Stimulated activated CD8-positive, alpha-beta memory T cell treated with anti-CD3 and anti-CD28 coated beads, Interleukin-2, amount 100 ng/mL, for 1 hour (primary cell): Measurements from ENCODE around the gene CATSPER1.

ENCODE experiments used
- DNase-seq, 2 donors: peaks; one replicate each; pipeline ENCODE4 v3.0.0-alpha.2; 2020; ENCODE audit warnings: low read depth in 2 of 2

Gene CATSPER1

DNA sequence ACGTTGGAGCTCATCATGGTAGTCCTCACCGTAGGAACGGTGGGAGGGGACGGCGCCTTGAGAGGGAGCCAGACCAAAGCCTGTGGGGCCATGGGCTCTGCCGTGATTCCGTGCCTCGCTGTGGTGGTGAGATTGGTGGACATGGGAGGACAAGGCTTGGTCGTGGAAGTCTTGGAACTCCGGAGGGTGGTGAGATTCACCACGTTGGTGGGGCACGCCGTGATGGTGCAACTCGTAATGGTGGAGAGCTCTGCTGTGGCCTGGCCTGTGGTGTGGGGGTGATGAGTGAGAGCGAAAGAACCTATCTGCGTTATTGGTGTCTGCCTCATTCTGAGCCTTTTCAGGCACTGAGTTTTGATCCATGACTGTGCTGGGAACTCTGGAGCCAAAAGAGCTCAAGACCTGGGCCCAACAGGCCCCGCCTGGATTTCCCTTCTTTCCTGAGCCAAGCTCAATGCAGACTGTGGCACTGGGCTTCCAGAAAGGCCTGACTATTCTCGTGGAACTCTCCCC lies at the start of gene CATSPER1:
Gene CATSPER1, minus strand, starts transcription at position 463 of the 513 bp plus-strand sequence. Its CDS starts 100 bp downstream, at position 363.
- no peak for DNase-seq

DNA sequence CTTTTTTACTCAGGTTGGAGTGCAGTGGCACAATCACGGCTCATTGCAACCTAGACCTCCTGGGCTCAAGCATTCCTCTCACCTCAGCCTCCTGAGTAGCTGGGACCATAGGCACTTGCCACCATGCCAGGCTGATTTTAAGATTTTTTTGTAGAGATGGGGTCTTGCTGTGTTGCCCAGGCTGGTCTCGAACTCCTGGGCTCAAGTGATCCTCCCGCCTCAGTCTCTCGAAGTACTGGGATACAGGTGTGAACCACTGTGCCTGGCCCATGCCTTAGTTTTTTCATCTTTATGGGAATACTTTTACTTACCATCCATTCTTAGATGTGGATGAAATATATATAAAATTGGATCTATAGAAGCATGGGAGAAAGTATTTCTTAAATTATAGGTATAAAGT lies 49.0 kb upstream of the CATSPER1 start:
- DNase-seq = no peak

DNA sequence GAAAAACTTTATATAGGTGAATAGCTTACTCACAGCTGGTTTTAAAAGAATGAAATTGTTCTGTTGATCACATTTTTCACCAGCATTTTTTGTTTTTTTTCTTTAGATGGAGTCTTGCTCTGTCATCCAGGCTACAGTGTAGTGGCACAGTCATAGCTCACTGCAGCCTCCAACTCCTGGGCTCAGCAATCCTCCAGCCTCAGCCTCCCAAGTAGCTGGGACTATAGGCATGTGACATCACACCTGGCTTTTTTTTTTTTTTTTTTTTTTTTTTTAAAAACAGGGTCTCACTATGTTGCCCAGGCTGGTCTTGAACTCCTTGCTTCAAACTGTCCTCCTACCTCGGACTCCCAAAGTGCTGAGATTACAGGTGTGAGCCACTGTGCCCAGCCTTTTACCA lies 47.4 kb upstream of the CATSPER1 start:
- DNase-seq = no peak

GRCh38 chr11:66072518-66072917 lies 46.2 kb upstream of the CATSPER1 start:
- DNase-seq = no peak

- DNase-seq = no peak
These were observed 45.8 kb upstream of the CATSPER1 start for GRCh38 chr11:66072081-66072480.

DNA sequence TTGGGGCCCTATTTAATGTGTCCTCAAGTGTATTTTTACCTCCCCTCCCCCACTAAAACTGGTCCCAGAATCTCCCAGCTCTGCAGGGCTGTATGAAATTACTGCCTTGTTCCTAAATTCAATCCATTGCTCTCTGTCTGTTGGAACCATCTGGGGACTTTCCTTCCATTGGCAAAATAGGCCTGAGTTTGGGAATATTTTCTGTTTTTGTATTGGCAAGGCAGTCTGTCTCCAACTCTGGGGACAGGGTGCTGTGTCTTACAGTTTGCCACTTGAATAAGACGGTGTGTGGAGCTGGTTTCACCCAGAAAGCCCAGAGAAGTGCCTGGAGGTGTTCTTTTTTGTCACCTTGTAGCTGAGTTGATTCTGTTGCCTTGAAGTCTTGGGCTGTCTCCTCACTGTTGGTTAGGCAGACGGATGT lies 45.1 kb upstream of the CATSPER1 start:
- DNase-seq = no peak

DNA sequence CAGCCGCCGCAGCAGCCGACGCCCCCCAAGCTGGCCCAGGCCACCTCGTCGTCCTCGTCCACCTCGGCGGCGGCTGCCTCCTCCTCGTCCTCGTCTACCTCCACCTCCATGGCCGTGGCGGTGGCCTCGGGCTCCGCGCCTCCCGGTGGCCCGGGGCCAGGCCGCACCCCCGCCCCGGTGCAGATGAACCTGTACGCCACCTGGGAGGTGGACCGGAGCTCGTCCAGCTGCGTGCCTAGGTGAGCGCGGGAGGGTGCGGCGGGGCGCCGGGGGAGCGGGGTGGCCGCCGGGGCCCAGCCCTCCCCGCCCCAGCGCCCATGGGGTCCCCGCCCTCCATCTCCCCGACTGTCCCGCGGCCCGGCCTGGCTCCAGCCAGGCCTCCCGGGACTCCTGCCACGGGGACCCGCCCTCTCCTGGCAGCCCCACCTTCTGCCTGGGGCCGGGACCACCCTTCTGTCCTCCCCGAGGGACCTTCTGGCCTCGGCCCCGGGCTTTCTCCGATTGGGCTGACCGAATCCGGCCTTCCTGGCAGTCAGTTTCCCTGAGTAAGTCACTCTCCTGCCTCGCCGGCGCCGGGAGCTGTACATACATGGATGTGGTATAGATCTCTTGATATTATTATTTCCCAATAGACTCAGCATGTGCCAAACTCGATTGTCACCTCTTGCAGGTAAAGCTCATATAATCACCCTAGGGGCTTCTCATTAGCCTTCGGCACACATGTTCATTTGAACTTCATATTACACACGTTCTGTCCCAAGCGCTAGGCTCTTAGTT lies 44.5 kb upstream of the CATSPER1 start:
- DNase-seq = no peak

- DNase-seq = peak; percentile 59
These were observed 43.7 kb upstream of the CATSPER1 start, which contains the start of gene PACS1 for GRCh38 chr11:66069715-66070603. TSS of gene PACS1 (plus strand) at chr11:66070272. CDS start at chr11:66070487, 215 bp downstream.

DNA sequence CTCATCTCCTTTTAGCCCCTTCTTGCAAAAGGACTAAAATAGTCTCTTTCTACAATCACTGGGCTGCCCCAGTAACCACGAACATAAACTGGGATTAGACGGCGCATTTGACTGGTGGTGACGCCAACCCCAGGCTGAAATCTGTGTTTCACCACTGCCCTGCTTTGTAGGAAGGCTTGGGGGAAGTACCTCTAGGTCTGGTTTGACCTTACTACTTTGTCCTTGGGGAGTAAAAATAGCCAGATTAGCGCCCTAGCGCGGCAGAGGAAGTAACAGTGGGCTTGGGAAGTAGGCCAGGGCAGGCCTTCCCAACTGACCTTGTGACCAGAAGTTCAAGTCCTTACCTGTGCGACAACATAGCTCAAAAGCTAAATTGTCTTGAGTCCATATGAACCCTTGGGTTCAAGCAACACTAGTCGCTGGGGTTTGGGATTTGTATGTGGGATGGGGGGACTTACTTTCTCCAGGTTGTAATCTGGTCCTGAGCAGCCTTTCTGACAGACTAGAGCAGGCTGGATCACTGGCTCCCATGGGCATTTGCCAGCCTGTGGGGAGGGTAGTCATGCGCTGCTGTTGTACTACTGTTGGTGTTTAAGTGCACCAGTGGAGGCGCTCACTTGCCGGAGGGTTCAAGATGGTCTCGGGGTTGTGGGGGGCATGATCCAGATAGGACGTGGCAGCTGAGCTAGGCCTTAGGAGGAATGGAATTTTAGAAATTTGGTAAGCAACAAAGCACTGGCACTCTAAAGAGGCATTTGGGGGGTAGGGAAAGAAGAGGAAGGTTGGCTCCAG lies 42.8 kb upstream of the CATSPER1 start:
- DNase-seq = no peak

GRCh38 chr11:66068154-66068821 lies 42.0 kb upstream of the CATSPER1 start:
- DNase-seq = peak; percentile 53 to 64

- no peak for DNase-seq
These were observed 41.4 kb upstream of the CATSPER1 start for GRCh38 chr11:66067640-66068039.

DNA sequence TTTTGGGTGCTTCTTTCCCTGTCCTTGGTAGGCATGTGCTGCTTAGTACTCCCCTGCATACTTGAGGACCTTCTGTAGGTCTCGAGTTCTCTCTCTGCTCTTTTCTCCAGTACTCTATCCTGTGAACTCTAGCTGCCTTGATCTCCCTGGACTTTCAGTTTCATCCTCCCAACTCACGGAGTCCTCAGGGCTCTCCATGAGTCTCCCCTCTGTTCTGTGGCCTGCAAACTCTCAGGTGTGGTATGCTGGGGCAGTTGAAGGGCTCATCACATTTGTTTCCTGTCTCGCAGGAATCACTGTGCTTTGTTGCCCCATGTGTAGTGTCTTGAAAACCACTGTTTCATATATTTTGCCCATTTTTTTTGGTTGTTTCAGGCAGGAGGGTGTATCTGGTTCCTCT lies 40.5 kb upstream of the CATSPER1 start:
- no peak for DNase-seq

DNA sequence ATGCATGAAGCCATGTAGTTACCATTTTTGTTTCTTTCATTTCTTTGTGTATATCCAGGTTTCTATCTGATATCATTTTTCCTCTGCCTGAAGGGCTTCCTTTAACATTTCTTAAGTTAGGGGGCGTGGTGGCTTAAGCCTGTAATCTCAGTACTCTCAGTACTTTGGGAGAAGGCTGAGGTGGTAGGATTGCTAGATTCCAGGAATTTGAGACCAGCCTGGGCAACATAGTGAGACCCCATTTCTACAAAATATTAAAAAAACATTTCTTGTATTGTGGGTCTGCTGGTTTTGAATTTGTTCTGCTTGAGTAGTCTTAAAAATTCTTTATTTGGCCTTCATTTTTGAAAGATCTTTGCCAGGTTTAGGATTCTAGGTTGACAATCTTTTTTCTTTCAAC lies 38.3 kb upstream of the CATSPER1 start:
- DNase-seq = no peak

GRCh38 chr11:66063900-66064299 lies 37.6 kb upstream of the CATSPER1 start:
- DNase-seq = no peak

- no peak for DNase-seq
These were observed 36.1 kb upstream of the CATSPER1 start for GRCh38 chr11:66062408-66062807.

GRCh38 chr11:66061268-66061667 lies 35.0 kb upstream of the CATSPER1 start:
- no peak for DNase-seq

DNA sequence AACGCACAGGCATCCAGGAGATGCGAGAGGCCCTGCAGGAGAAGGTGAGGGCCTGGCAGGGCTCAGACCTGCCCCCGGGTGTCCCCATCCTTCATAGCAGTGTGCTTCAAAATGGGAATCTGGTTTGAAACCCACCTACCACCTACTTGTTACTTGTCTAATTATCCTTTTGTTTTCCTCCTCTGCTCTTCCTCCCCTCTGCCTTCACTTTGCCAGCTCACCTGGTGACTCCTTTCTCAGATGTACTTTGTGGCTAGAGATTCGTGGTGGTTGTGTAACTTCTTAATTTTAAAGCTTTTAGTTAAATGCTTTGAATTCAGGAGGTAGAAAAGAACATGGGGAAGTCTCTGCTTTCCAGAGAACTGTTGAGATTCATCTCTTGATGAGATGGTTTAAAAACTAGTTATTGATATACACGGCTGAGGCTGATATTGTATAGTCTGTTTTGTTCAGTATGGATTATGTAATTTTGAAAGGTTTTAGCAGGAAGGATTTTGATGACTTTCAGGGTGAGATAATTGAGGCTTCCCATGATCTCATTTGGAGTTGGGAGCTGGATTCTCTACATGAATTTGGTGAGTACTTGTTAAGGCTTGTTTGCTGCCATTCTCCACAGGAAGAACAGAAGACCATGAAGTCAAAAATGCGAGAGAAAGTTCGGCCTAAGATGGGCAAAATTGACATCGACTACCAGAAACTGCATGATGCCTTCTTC lies 33.8 kb upstream of the CATSPER1 start:
- DNase-seq = no peak

DNA sequence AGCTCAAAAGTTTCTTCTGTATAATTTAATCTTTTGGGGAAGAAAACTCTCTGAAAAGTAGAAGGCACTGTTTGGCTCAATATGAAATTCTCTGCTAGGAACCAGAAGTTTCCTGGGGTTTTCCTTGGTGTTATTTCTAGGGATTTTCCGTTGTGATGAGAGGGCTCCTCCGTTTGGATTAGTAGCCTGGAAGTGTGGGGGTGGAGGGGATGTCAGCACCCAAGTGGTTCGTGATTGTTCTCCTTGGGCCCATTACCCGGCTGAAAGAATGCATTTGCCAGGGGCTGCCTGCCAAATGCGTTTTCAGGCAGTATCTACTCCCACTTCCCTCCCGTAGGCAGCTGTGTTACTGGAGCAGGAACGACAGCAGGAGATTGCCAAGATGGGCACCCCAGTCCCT lies 30.2 kb upstream of the CATSPER1 start:
- DNase-seq = no peak

DNA sequence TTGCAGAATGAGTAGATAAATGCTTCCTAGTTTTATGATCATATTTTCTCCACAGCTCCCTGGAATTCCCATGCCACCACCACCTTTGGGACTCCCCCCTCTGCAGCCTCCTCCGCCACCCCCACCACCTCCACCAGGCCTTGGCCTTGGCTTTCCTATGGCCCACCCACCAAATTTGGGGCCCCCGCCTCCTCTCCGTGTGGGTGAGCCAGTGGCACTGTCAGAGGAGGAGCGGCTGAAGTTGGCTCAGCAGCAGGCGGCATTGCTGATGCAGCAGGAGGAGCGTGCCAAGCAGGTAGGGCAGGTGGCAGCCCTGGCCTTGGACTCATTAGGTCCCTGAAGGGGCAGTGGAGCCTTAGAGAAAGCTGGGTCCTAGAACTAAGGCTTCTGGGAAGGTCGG lies 28.7 kb upstream of the CATSPER1 start:
- no peak for DNase-seq

DNA sequence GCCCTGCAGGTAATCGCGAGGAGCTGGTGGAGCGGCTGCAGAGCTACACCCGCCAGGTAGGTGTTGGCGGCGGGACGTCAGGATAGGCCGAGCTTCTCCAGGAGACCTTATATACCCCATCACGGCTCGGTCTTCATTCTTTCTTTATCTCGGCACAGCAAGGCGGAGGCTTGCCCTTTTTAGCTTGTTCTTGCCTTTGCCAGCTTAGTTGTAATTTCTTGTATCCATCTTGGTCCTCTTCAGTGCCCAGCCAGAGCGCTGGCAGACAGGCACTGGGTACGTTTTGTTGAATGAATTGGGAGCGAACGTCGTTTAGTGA lies 26.3 kb upstream of the CATSPER1 start:
- no peak for DNase-seq
